ENCODE data around the gene ALPI.

GRCh38 chr2:232485348-232485756, 29.4 kb downstream of the ALPI start:
- TF ChIP-seq PPARA (CRISPR knock-in tag; IDR thresholded peaks at IDR 0.05; ENCODE audit: borderline replicate concordance) (no peak), ZNF565 (CRISPR knock-in tag; conservative IDR thresholded peaks at IDR 0.05; ENCODE audit: low read depth) (no peak), ZNF70 (CRISPR knock-in tag; IDR thresholded peaks at IDR 0.05) (no peak), ZNF8 (CRISPR knock-in tag; IDR thresholded peaks at IDR 0.05) (no peak)
